Right kidney (tissue), 1 donor: ENCODE data around the gene LHX1.

Experiments used
- DNase-seq: peaks from one replicate; pipeline ENCODE4 v3.0.0-alpha.2; 2016

LHX1 gene

GRCh38 chr17:36950027-36950426 is 12.8 kb downstream of the LHX1 start:
- DNase-seq, result no peak

GRCh38 chr17:36951084-36951789 is 14.0 kb downstream of the LHX1 start:
- DNase-seq, result no peak

- no peak for DNase-seq
Observed at GRCh38 chr17:36971508-36971907, 34.2 kb downstream of the LHX1 start.

GRCh38 chr17:36972186-36972700 is 35.0 kb downstream of the LHX1 start:
- no peak for DNase-seq

- no peak for DNase-seq
Observed at GRCh38 chr17:36972905-36973304, 35.6 kb downstream of the LHX1 start.

- no peak for DNase-seq
Observed at GRCh38 chr17:36975922-36976515, 38.7 kb downstream of the LHX1 start.

GRCh38 chr17:36977066-36977465 is 39.8 kb downstream of the LHX1 start:
- no peak for DNase-seq

- DNase-seq, result no peak
Observed at GRCh38 chr17:36977568-36977967, 40.3 kb downstream of the LHX1 start.

- no peak for DNase-seq
Observed at GRCh38 chr17:36978810-36979564, 41.7 kb downstream of the LHX1 start.

GRCh38 chr17:36979565-36979941 is 42.3 kb downstream of the LHX1 start:
- no peak for DNase-seq

GRCh38 chr17:36980280-36980761 is 43.0 kb downstream of the LHX1 start:
- DNase-seq, result no peak

GRCh38 chr17:36983618-36984017 is 46.3 kb downstream of the LHX1 start:
- DNase-seq, result no peak

GRCh38 chr17:36989173-36989572 is 51.9 kb downstream of the LHX1 start:
- DNase-seq, result no peak

- DNase-seq, result no peak
Observed at GRCh38 chr17:36992701-36993100, 55.4 kb downstream of the LHX1 start.

GRCh38 chr17:36993227-36993626 is 56.0 kb downstream of the LHX1 start:
- DNase-seq, result no peak
